ENCODE measurements around the gene SPTLC1.

GRCh38 chr9:92121265-92121664 is 6.1 kb upstream of the SPTLC1 start:
- TF ChIP-seq TBP (CRISPR knock-in tag; IDR thresholded peaks at IDR 0.05) (no peak), ATF5 (CRISPR knock-in tag; IDR thresholded peaks at IDR 0.05; ENCODE audit: low read depth) (no peak), GATAD2A (CRISPR knock-in tag; IDR thresholded peaks at IDR 0.05) (no peak)
